A549 (cell line): ENCODE measurements around the gene PDE8B. TPM values are rescaled to one million over a fixed set of nuclear protein-coding genes. Genes with fewer than 3 reads are reported as not detected.

ENCODE experiments used
- ATAC-seq, 2 experiments: fragments of 200-7000 bp in 1 of 2; fragments of >200 bp in 1 of 2; cut with Nextera tagmentation in 1 of 2; cut with Tn5 transposase in 1 of 2; 3 replicates each; pipeline versions ENCODE4 v1.8.0 to v1.9.1; 2018 to 2020; ENCODE audit warnings: mild to moderate bottlenecking in 1 of 2, moderate library complexity in 1 of 2
- CTCF ChIA-PET: fragments of 300-600 bp; sonication (Branson Sonifier 250); formaldehyde crosslinking; extraction: SDS; loops from one replicate; lab custom pipeline; 2021; ENCODE audit warnings: antibody characterized with exemption, inconsistent platforms; lab: Yijun Ruan, JAX
- POLR2A ChIA-PET: fragments of 350-600 bp; formaldehyde crosslinking; extraction: SDS; loops from one replicate; lab custom pipeline; 2021; ENCODE audit warnings: antibody characterized with exemption, inconsistent platforms; lab: Yijun Ruan, JAX
- DNase-seq, 2 experiments: peaks; one replicate each; pipeline versions ENCODE4 v3.0.0 to v3.0.0-alpha.2; 2011 to 2016; ENCODE audit warnings: low read depth in 1 of 2, low spot score in 1 of 2
- FAIRE-seq: peaks from 2 replicates; lab custom pipeline; 2011; peaks lifted over from hg19 to GRCh38; lab: Jason Lieb, UNC
- H3K27ac ChIP-seq, 2 experiments: fragments of >200 bp; sonication (Bioruptor Twin); formaldehyde crosslinking; 3 replicates each; pipeline ENCODE4 v1.5.1; 2016 to 2017
- H3K4me1 ChIP-seq: fragments of >200 bp; sonication (Bioruptor Twin); formaldehyde crosslinking; 3 replicates; pipeline ENCODE4 v1.6.1; 2016
- H3K4me2 ChIP-seq: fragments of >200 bp; sonication (Bioruptor Twin); formaldehyde crosslinking; 3 replicates; pipeline ENCODE4 v1.6.1; 2016
- H3K4me3 ChIP-seq: fragments of >200 bp; sonication (Bioruptor Twin); formaldehyde crosslinking; 3 replicates; pipeline ENCODE4 v1.5.1; 2016
- H3K9me3 ChIP-seq: fragments of >200 bp; sonication (Bioruptor Twin); formaldehyde crosslinking; 3 replicates; pipeline ENCODE4 v1.6.1; 2016
- BHLHE40 ChIP-seq: IDR thresholded peaks from 2 replicates; pipeline ENCODE4 v1.6.1; 2012; ENCODE audit warnings: low read depth, low read length, inconsistent platforms
- EHMT2 ChIP-seq: fragments of 200-600 bp; sonication (generic); IDR thresholded peaks from 2 replicates; pipeline ENCODE4 v1.6.1; 2016; ENCODE audit warnings: antibody characterized with exemption, low read depth, mild to moderate bottlenecking, moderate library complexity
- EP300 ChIP-seq, 2 experiments: fragments of >200 bp; sonication (Bioruptor Twin); formaldehyde crosslinking; IDR thresholded peaks; 2 replicates in 1 of 2; 3 replicates in 1 of 2; pipeline ENCODE4 v1.6.1; 2016 to 2017
- ESRRA ChIP-seq: fragments of 150-350 bp; IDR thresholded peaks from 2 replicates; pipeline ENCODE4 v1.6.1; 2014; ENCODE audit warnings: mild to moderate bottlenecking, low read length, borderline replicate concordance
- FOSB ChIP-seq: fragments of 250-450 bp; sonication (Bioruptor Pico); IDR thresholded peaks from 2 replicates; pipeline ENCODE4 v1.5.0; 2020; ENCODE audit warnings: mild to moderate bottlenecking, moderate library complexity
- GATA3 ChIP-seq: IDR thresholded peaks from 2 replicates; pipeline ENCODE4 v1.6.1; 2012; ENCODE audit warnings: borderline replicate concordance
- HDAC2 ChIP-seq: fragments of 200-600 bp; sonication (generic); IDR thresholded peaks from 2 replicates; pipeline ENCODE4 v1.6.1; 2016
- HEYL ChIP-seq: fragments of 250-450 bp; sonication (Bioruptor Pico); IDR thresholded peaks from 2 replicates; pipeline ENCODE4 v1.8.0; 2021; ENCODE audit warnings: mild to moderate bottlenecking, moderate library complexity
- HOXB13 ChIP-seq: fragments of 250-450 bp; sonication (Bioruptor Pico); IDR thresholded peaks from 2 replicates; pipeline ENCODE4 v1.5.0; 2020; ENCODE audit warnings: low read depth, mild to moderate bottlenecking, moderate library complexity
- JUN ChIP-seq, 2 experiments: fragments of >200 bp; sonication (Bioruptor Twin); formaldehyde crosslinking; IDR thresholded peaks; 2 replicates in 1 of 2; 3 replicates in 1 of 2; pipeline ENCODE4 v1.6.1; 2016 to 2017
- JUNB ChIP-seq: fragments of >200 bp; sonication (Bioruptor Twin); formaldehyde crosslinking; IDR thresholded peaks from 2 replicates; pipeline ENCODE4 v1.6.1; 2016
- KDM1A ChIP-seq: fragments of 200-600 bp; sonication (generic); IDR thresholded peaks from 2 replicates; pipeline ENCODE4 v1.6.1; 2016; ENCODE audit warnings: low read depth, mild to moderate bottlenecking
- MAFK ChIP-seq: fragments of 450-650 bp; IDR thresholded peaks from 2 replicates; pipeline ENCODE4 v1.6.1; 2014; ENCODE audit not compliant: partially characterized antibody
- MAZ ChIP-seq: fragments of 150-350 bp; IDR thresholded peaks from 2 replicates; pipeline ENCODE4 v1.6.1; 2014; ENCODE audit warnings: antibody characterized with exemption, low read depth, low read length, borderline replicate concordance
- MYC ChIP-seq: IDR thresholded peaks from 2 replicates; pipeline ENCODE4 v1.6.1; 2012; ENCODE audit warnings: mild to moderate bottlenecking, inconsistent platforms, low read length, improper control_type of control experiment, borderline replicate concordance
- NFE2L2 ChIP-seq: fragments of 150-350 bp; conservative IDR thresholded peaks from 2 replicates; pipeline ENCODE4 v1.6.1; 2014; ENCODE audit warnings: low read length
- RARB ChIP-seq: fragments of 250-450 bp; sonication (Bioruptor Pico); IDR thresholded peaks from 2 replicates; pipeline ENCODE4 v1.8.0; 2021; ENCODE audit warnings: mild to moderate bottlenecking, moderate library complexity
- RNF2 ChIP-seq: fragments of 200-600 bp; sonication (generic); IDR thresholded peaks from 2 replicates; pipeline ENCODE4 v1.6.1; 2016; ENCODE audit warnings: low read depth, mild to moderate bottlenecking, antibody characterized with exemption, moderate library complexity, borderline replicate concordance
- SMC3 ChIP-seq: fragments of >200 bp; sonication (Bioruptor Twin); formaldehyde crosslinking; IDR thresholded peaks from 3 replicates; pipeline ENCODE4 v1.6.1; 2018; ENCODE audit warnings: inconsistent platforms
- ZFP36 ChIP-seq: fragments of 450-650 bp; IDR thresholded peaks from 2 replicates; pipeline ENCODE4 v1.6.1; 2014; ENCODE audit warnings: borderline replicate concordance; ENCODE audit not compliant: partially characterized antibody
- ZNF302 ChIP-seq: fragments of 250-450 bp; sonication (Bioruptor Pico); IDR thresholded peaks from 2 replicates; pipeline ENCODE4 v1.9.0; 2021; ENCODE audit warnings: inconsistent platforms, mild to moderate bottlenecking, moderate library complexity
- ZSCAN20 ChIP-seq: fragments of 250-450 bp; sonication (Bioruptor Pico); IDR thresholded peaks from 2 replicates; pipeline ENCODE4 v1.8.0; 2022; ENCODE audit warnings: mild to moderate bottlenecking, moderate library complexity
- WGBS: methylation state at CpG from one replicate; pipeline ENCODE4 v1.1.6; 2017; ENCODE audit errors: missing lambda C conversion rate; 5-methylcytosine and 5-hydroxymethylcytosine counted together
- polyA plus RNA-seq, 4 experiments: library from polyadenylated mRNA; depleted of rRNA in 3 of 4; stranded (reverse); fragments of >200 nt; fragmentation: RNase III in 1 of 4; extraction: RNeasy Plus Mini Kit Qiagen cat#74134 plus additional on column Dnase treatment in 1 of 4; gene quantifications; 2 replicates in 3 of 4; 3 replicates in 1 of 4; pipeline ENCODE4 v1.2.3, GENCODE V29; 2011 to 2017
- TF ChIP-seq, protein P1 (sequence below): fragments of >200 bp; sonication (Bioruptor Twin); formaldehyde crosslinking; IDR thresholded peaks from 3 replicates; pipeline ENCODE4 v1.5.1; 2016
- TF ChIP-seq, protein P2 (sequence below): fragments of 250-450 bp; sonication (Bioruptor Pico); IDR thresholded peaks from 2 replicates; pipeline ENCODE4 v1.5.0; 2020; ENCODE audit warnings: low read depth, mild to moderate bottlenecking, moderate library complexity
- TF ChIP-seq, protein P3 (sequence below): fragments of 450-650 bp; IDR thresholded peaks from 2 replicates; pipeline ENCODE4 v1.6.1; 2014; ENCODE audit warnings: antibody characterized with exemption
- TF ChIP-seq, protein P4 (sequence below): IDR thresholded peaks from 2 replicates; pipeline ENCODE4 v1.6.1; 2012
- TF ChIP-seq, protein P5 (sequence below): fragments of >200 bp; sonication (Bioruptor Twin); formaldehyde crosslinking; IDR thresholded peaks from 3 replicates; pipeline ENCODE4 v1.6.1; 2016
- TF ChIP-seq, protein P6 (sequence below): fragments of 200-600 bp; sonication (generic); IDR thresholded peaks from 2 replicates; pipeline ENCODE4 v1.6.1; 2016; ENCODE audit warnings: antibody characterized with exemption, mild to moderate bottlenecking, moderate library complexity
- TF ChIP-seq, protein P7 (sequence below): IDR thresholded peaks from 2 replicates; pipeline ENCODE4 v1.6.1; 2012

Gene PDE8B
- polyA plus RNA-seq, 2 of the 4 experiments (the other 2 are of a cell fraction) = 2.0 to 4.0 TPM

DNA sequence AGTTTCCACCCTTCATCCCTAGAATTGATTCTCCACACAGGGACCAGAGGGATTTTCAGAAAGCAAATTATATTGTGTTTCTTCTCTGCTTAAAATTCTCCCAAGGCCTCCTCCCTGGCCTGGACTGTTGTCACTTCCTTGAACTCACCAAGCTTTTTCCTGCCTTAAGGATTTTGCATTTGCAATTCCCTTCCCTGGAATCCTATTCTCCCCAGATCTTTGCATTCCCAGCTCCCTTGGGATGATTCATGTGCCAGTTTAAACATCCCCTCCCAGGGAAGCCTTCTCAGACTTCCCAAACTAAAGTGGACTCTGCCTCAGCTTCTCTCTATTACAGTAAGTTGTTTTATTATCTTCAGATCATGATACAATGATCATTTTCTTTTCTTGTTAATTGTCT, 35.2 kb upstream of the PDE8B start:
- H3K4me1 ChIP-seq = peaks cover 37% of the 10 kb centered on the region
- FAIRE-seq = no peak
- ATAC-seq = no peak
- H3K9me3 ChIP-seq = no peaks in the 10 kb centered on the region
- TF ChIP-seq BHLHE40 = no peak
- TF ChIP-seq, protein P1, sequence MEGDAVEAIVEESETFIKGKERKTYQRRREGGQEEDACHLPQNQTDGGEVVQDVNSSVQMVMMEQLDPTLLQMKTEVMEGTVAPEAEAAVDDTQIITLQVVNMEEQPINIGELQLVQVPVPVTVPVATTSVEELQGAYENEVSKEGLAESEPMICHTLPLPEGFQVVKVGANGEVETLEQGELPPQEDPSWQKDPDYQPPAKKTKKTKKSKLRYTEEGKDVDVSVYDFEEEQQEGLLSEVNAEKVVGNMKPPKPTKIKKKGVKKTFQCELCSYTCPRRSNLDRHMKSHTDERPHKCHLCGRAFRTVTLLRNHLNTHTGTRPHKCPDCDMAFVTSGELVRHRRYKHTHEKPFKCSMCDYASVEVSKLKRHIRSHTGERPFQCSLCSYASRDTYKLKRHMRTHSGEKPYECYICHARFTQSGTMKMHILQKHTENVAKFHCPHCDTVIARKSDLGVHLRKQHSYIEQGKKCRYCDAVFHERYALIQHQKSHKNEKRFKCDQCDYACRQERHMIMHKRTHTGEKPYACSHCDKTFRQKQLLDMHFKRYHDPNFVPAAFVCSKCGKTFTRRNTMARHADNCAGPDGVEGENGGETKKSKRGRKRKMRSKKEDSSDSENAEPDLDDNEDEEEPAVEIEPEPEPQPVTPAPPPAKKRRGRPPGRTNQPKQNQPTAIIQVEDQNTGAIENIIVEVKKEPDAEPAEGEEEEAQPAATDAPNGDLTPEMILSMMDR = no peak
- TF ChIP-seq, protein P2, sequence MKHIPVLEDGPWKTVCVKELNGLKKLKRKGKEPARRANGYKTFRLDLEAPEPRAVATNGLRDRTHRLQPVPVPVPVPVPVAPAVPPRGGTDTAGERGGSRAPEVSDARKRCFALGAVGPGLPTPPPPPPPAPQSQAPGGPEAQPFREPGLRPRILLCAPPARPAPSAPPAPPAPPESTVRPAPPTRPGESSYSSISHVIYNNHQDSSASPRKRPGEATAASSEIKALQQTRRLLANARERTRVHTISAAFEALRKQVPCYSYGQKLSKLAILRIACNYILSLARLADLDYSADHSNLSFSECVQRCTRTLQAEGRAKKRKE (CRISPR knock-in tag) = no peak
- TF ChIP-seq, protein P3, sequence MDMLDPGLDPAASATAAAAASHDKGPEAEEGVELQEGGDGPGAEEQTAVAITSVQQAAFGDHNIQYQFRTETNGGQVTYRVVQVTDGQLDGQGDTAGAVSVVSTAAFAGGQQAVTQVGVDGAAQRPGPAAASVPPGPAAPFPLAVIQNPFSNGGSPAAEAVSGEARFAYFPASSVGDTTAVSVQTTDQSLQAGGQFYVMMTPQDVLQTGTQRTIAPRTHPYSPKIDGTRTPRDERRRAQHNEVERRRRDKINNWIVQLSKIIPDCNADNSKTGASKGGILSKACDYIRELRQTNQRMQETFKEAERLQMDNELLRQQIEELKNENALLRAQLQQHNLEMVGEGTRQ = no peak
- TF ChIP-seq MYC = no peak
- TF ChIP-seq HOXB13 = no peak
- no peak for TF ChIP-seq HEYL (CRISPR knock-in tag)
- no peak for TF ChIP-seq SMC3
- no peak for TF ChIP-seq KDM1A
- TF ChIP-seq MAFK = no peak
- TF ChIP-seq EHMT2 = no peak
- no peak for TF ChIP-seq ZSCAN20 (CRISPR knock-in tag)
- TF ChIP-seq ESRRA = no peak
- no peak for TF ChIP-seq RARB
- TF ChIP-seq EP300 (IDR thresholded peaks at IDR 0.05) = no peak
- no peak for TF ChIP-seq FOSB (CRISPR knock-in tag)
- no peak for TF ChIP-seq JUN (IDR thresholded peaks at IDR 0.05)
- TF ChIP-seq, protein P4, sequence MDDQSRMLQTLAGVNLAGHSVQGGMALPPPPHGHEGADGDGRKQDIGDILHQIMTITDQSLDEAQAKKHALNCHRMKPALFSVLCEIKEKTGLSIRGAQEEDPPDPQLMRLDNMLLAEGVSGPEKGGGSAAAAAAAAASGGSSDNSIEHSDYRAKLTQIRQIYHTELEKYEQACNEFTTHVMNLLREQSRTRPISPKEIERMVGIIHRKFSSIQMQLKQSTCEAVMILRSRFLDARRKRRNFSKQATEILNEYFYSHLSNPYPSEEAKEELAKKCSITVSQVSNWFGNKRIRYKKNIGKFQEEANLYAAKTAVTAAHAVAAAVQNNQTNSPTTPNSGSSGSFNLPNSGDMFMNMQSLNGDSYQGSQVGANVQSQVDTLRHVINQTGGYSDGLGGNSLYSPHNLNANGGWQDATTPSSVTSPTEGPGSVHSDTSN = no peak
- no peak for TF ChIP-seq ZFP36
- no peak for DNase-seq
- ChIA-PET CTCF (interaction anchor here (1.8 to 2.3 kb wide), 3 partner anchors 8 to 31 kb away, joined by 4 to 11 read pairs (median 6); no protein-coding TSS in a partner anchor), POLR2A (no interaction called here)
- H3K4me3 ChIP-seq = no peak overlapping the region
- H3K4me2 ChIP-seq = peak overlapping the region; percentile 52
- peak overlapping the region; percentile 47 to 58; a peak in 5 of 6 replicates for H3K27ac ChIP-seq

DNA sequence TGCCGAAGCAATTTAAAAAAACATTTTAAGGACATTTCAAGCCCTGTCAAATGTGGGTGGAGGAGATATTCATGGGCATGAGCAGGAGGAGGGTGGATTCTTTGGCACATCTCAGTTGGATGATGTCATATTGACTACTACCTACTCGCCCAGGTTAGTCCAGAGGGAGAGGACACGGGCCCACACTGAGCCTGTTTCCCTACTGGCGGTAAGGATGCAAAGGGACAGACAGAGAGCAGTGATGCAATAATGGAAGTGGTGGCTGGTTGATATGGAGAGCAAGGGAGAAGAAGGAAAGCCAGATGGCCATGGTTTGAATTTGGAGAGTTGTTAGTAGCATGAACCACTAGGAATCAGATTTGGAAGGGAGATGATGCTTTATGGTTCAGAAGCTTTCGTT, 34.1 kb upstream of the PDE8B start:
- H3K4me2 ChIP-seq = no peak overlapping the region
- no peak for ATAC-seq
- H3K27ac ChIP-seq = peak overlapping the region in 1 of 2 experiments; percentile 12; a peak in 2 of 6 replicates
- H3K4me1 ChIP-seq = peaks cover 34% of the 10 kb centered on the region
- CTCF ChIA-PET = no interaction called here
- no peak overlapping the region for H3K4me3 ChIP-seq
- H3K9me3 ChIP-seq = no peaks in the 10 kb centered on the region
- WGBS = 89% methylated on average over 5 of the region's 5 CpGs
- POLR2A ChIA-PET = no interaction called here
- no peak for FAIRE-seq
- no peak for DNase-seq
- TF ChIP-seq JUNB (no peak), ZNF302 (CRISPR knock-in tag) (no peak), HDAC2 (no peak), HOXB13 (no peak), MAFK (no peak), GATA3 (no peak), NFE2L2 (no peak), MAZ (no peak), RNF2 (no peak), ZFP36 (no peak)
- TF ChIP-seq, protein P3 = no peak
- TF ChIP-seq, protein P5, sequence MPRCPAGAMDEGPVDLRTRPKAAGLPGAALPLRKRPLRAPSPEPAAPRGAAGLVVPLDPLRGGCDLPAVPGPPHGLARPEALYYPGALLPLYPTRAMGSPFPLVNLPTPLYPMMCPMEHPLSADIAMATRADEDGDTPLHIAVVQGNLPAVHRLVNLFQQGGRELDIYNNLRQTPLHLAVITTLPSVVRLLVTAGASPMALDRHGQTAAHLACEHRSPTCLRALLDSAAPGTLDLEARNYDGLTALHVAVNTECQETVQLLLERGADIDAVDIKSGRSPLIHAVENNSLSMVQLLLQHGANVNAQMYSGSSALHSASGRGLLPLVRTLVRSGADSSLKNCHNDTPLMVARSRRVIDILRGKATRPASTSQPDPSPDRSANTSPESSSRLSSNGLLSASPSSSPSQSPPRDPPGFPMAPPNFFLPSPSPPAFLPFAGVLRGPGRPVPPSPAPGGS = no peak
- TF ChIP-seq, protein P6, sequence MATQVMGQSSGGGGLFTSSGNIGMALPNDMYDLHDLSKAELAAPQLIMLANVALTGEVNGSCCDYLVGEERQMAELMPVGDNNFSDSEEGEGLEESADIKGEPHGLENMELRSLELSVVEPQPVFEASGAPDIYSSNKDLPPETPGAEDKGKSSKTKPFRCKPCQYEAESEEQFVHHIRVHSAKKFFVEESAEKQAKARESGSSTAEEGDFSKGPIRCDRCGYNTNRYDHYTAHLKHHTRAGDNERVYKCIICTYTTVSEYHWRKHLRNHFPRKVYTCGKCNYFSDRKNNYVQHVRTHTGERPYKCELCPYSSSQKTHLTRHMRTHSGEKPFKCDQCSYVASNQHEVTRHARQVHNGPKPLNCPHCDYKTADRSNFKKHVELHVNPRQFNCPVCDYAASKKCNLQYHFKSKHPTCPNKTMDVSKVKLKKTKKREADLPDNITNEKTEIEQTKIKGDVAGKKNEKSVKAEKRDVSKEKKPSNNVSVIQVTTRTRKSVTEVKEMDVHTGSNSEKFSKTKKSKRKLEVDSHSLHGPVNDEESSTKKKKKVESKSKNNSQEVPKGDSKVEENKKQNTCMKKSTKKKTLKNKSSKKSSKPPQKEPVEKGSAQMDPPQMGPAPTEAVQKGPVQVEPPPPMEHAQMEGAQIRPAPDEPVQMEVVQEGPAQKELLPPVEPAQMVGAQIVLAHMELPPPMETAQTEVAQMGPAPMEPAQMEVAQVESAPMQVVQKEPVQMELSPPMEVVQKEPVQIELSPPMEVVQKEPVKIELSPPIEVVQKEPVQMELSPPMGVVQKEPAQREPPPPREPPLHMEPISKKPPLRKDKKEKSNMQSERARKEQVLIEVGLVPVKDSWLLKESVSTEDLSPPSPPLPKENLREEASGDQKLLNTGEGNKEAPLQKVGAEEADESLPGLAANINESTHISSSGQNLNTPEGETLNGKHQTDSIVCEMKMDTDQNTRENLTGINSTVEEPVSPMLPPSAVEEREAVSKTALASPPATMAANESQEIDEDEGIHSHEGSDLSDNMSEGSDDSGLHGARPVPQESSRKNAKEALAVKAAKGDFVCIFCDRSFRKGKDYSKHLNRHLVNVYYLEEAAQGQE = no peak
- TF ChIP-seq, protein P7, sequence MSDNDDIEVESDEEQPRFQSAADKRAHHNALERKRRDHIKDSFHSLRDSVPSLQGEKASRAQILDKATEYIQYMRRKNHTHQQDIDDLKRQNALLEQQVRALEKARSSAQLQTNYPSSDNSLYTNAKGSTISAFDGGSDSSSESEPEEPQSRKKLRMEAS = no peak
